Kidney epithelial cell (primary cell): ENCODE results near the gene VSX1. TPM values are rescaled to one million over a fixed set of nuclear protein-coding genes. Genes with fewer than 3 reads are reported as not detected.

ENCODE experiments used
- DNase-seq: peaks from one replicate; pipeline ENCODE4 v3.0.0-alpha.2; 2010; ENCODE audit warnings: low read depth
- H3K27me3 ChIP-seq: 2 replicates; pipeline ENCODE4 v1.6.0; 2011; ENCODE audit warnings: low read length; ENCODE audit not compliant: control insufficient read depth, insufficient read depth
- H3K36me3 ChIP-seq: 2 replicates; pipeline ENCODE4 v1.5.1; 2011; ENCODE audit warnings: low read length; ENCODE audit not compliant: control insufficient read depth, insufficient read depth
- H3K4me3 ChIP-seq: 2 replicates; pipeline ENCODE4 v1.5.1; 2011; ENCODE audit warnings: low read depth, mild to moderate bottlenecking, control low read depth, low read length
- total RNA-seq: library from RNA; depleted of rRNA; stranded (reverse); fragments of >200 nt; gene quantifications from 2 replicates; pipeline ENCODE4 v1.2.3, GENCODE V29; 2015
- TF ChIP-seq, protein P1 (sequence below): IDR thresholded peaks from 2 replicates; pipeline ENCODE4 v1.5.1; 2011; ENCODE audit warnings: mild to moderate bottlenecking, moderate library complexity, low read length, control low read depth, inconsistent platforms; ENCODE audit not compliant: insufficient read depth, poor library complexity, severe bottlenecking

Gene VSX1
- total RNA-seq, 1 donor from 2014 or later = not detected

GRCh38 chr20:25031241-25031640 lies 50.7 kb downstream of the VSX1 start:
- Histone ChIP-seq H3K36me3 (no peaks in the 10 kb centered on the region), H3K27me3 (no peaks in the 10 kb centered on the region), H3K4me3 (no peak overlapping the region)
- no peak for DNase-seq
- TF ChIP-seq, protein P1, sequence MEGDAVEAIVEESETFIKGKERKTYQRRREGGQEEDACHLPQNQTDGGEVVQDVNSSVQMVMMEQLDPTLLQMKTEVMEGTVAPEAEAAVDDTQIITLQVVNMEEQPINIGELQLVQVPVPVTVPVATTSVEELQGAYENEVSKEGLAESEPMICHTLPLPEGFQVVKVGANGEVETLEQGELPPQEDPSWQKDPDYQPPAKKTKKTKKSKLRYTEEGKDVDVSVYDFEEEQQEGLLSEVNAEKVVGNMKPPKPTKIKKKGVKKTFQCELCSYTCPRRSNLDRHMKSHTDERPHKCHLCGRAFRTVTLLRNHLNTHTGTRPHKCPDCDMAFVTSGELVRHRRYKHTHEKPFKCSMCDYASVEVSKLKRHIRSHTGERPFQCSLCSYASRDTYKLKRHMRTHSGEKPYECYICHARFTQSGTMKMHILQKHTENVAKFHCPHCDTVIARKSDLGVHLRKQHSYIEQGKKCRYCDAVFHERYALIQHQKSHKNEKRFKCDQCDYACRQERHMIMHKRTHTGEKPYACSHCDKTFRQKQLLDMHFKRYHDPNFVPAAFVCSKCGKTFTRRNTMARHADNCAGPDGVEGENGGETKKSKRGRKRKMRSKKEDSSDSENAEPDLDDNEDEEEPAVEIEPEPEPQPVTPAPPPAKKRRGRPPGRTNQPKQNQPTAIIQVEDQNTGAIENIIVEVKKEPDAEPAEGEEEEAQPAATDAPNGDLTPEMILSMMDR = no peak

DNA sequence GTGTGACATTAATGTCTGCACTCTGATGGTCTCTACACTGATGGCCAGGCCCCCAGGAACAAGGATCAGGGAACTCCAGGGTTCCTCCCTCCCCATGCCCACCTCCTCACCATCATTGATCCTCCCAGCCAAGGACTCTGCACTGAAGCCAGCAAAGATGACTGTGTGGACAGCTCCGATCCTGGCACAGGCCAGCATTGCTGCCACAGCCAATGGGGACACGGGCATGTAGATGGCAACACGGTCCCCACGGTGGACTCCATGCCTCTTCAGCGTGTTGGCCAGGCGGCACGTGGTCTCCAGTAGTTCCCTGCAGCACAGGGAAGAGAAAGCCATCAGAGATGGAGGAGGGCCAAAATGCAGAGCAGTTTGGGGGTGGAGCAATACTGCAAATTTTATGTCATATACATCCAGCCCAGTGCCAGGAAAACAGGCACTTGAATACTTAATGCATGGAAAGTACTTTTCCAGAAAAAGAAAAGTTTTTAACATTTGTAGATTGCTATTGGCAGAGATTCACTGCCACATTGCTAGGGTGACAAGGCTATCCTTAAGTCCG lies 51.2 kb downstream of the VSX1 start:
- Histone ChIP-seq H3K4me3 (no peak overlapping the region), H3K27me3 (no peaks in the 10 kb centered on the region), H3K36me3 (no peaks in the 10 kb centered on the region)
- TF ChIP-seq, protein P1 = no peak
- no peak for DNase-seq

DNA sequence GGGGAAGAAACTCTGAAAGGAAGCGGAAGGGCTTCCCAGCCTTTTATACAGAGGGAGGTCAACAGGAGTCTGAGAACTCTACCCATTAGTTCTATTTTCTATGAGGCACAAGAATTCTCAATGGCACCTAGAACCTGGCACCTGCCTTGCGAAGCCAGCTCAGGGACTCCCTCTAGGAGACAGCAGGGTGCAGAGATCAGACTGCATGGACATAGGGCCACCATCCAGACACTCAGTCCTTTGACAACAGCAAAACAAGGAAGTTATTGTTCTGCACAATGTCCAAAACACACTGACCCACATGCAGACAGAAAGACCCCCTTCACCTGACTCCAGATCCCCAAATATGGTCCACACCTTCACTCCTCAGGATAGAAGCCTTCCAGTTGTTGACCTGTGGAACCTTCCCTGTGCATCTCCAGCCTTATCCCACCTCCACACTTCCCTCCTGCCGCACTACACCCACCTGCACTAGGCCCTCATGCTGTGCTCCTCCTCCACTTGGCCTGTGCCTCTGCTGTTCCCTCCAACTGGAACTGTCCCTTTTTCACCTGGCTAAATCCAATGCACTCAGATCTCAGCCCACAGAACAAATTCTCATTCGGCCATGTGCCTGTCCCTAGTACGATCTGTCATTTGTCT lies 51.8 kb downstream of the VSX1 start:
- H3K36me3 ChIP-seq = no peaks in the 10 kb centered on the region
- H3K4me3 ChIP-seq = no peak overlapping the region
- TF ChIP-seq, protein P1 = no peak
- H3K27me3 ChIP-seq = no peaks in the 10 kb centered on the region
- no peak for DNase-seq

- Histone ChIP-seq H3K36me3 (no peaks in the 10 kb centered on the region), H3K4me3 (no peak overlapping the region), H3K27me3 (no peaks in the 10 kb centered on the region)
- DNase-seq = no peak
- TF ChIP-seq, protein P1 = no peak
Measured at GRCh38 chr20:25025986-25026605, 55.8 kb downstream of the VSX1 start.

Other genes with a start within 250 kb of the VSX1 start
- not detected in 2 replicates for gene CST7, start 132.9 kb downstream of the VSX1 start, total RNA-seq
- 92.9 and 98.8 TPM in 2 replicates for gene APMAP, start 89.4 kb downstream of the VSX1 start, total RNA-seq
- gene ACSS1, start 24.0 kb downstream of the VSX1 start, total RNA-seq = 7.1 and 7.3 TPM in 2 replicates
- gene ENTPD6, start 113.6 kb upstream of the VSX1 start, total RNA-seq = 79.5 and 80.1 TPM in 2 replicates
- 167 and 193 TPM in 2 replicates for gene PYGB, start 165.9 kb upstream of the VSX1 start, total RNA-seq